OCI-LY7 (cell line): ENCODE data around the gene TEN1. TPM values are rescaled to one million over a fixed set of nuclear protein-coding genes. Genes with fewer than 3 reads are reported as not detected.
"Not testable (repeated sequence)": the region's sequence is repeated elsewhere in the genome, so short reads cannot be mapped to it uniquely, and the experiment has no call there.

Experiments used
- BruUV-seq: library from RNA; stranded (reverse); fragments of 400-500 nt; replicated peaks from 2 replicates; lab custom pipeline; 2021; lab: Mats Ljungman, UMichigan
- CTCF ChIA-PET: fragments of 300-600 bp; sonication (Branson Sonifier 250); formaldehyde crosslinking; loops from one replicate; lab custom pipeline; 2022; ENCODE audit warnings: antibody characterized with exemption; ENCODE audit not compliant: unreplicated experiment; lab: Charles Lee
- POLR2A ChIA-PET: fragments of 300-600 bp; sonication (Branson Sonifier 250); formaldehyde crosslinking; loops from one replicate; lab custom pipeline; 2022; ENCODE audit warnings: antibody characterized with exemption; lab: Charles Lee
- DNase-seq: peaks from one replicate; pipeline ENCODE4 v3.0.0-alpha.2; 2015; ENCODE audit warnings: low spot score
- H2AFZ ChIP-seq: fragments of 200-600 bp; sonication (generic), shearing (Covaris generic); 2 replicates; pipeline ENCODE4 v1.6.1; 2014; ENCODE audit warnings: mild to moderate bottlenecking, antibody characterized with exemption, low read length, moderate library complexity
- H3K27ac ChIP-seq: fragments of 200-600 bp; sonication (generic); 2 replicates; pipeline ENCODE4 v1.5.1; 2014; ENCODE audit warnings: mixed run types, low read depth, mild to moderate bottlenecking, moderate library complexity, low read length, inconsistent platforms; ENCODE audit not compliant: poor library complexity, severe bottlenecking
- H3K36me3 ChIP-seq: fragments of 200-600 bp; sonication (generic); 2 replicates; pipeline ENCODE4 v1.6.1; 2014; ENCODE audit warnings: mild to moderate bottlenecking, antibody characterized with exemption, low read length, moderate library complexity, mixed read lengths; ENCODE audit not compliant: insufficient read depth
- H3K4me1 ChIP-seq: fragments of 200-600 bp; sonication (generic); 2 replicates; pipeline ENCODE4 v1.5.1; 2014; ENCODE audit warnings: mild to moderate bottlenecking, low read length; ENCODE audit not compliant: insufficient read depth, poor library complexity, severe bottlenecking
- H3K4me2 ChIP-seq: fragments of 200-600 bp; sonication (generic); 2 replicates; pipeline ENCODE4 v1.6.1; 2014; ENCODE audit warnings: mild to moderate bottlenecking, low read length
- H3K4me3 ChIP-seq: fragments of 200-600 bp; sonication (generic); 2 replicates; pipeline ENCODE4 v1.5.1; 2014; ENCODE audit warnings: mild to moderate bottlenecking, low read depth, low read length; ENCODE audit not compliant: poor library complexity, severe bottlenecking
- H3K79me2 ChIP-seq: fragments of 200-600 bp; sonication (generic); 2 replicates; pipeline ENCODE4 v1.6.1; 2016; ENCODE audit warnings: low read depth, mild to moderate bottlenecking, low read length, moderate library complexity, mixed read lengths; ENCODE audit not compliant: insufficient read depth
- H3K9me2 ChIP-seq: fragments of 200-600 bp; sonication (generic); 2 replicates; pipeline ENCODE4 v1.6.1; 2016; ENCODE audit warnings: mild to moderate bottlenecking, low read length, mixed read lengths; ENCODE audit not compliant: insufficient read depth
- H3K9me3 ChIP-seq: fragments of 200-600 bp; sonication (generic); 2 replicates; pipeline ENCODE4 v1.6.1; 2014; ENCODE audit warnings: mild to moderate bottlenecking, mixed run types, low read length, mixed read lengths
- H4K20me1 ChIP-seq: fragments of 200-600 bp; sonication (generic); 2 replicates; pipeline ENCODE4 v1.6.1; 2014; ENCODE audit warnings: mild to moderate bottlenecking, antibody characterized with exemption, low read length, moderate library complexity, mixed read lengths; ENCODE audit not compliant: insufficient read depth
- EZH2phosphoT487 ChIP-seq: fragments of 200-600 bp; sonication (generic); IDR thresholded peaks from 2 replicates; pipeline ENCODE4 v1.6.1; 2018; ENCODE audit warnings: low read depth, borderline replicate concordance, mild to moderate bottlenecking, mixed run types, antibody characterized with exemption, low read length, moderate library complexity, mixed read lengths
- intact Hi-C: fragments of 100-400 bp; cut with micrococcal nuclease; formaldehyde crosslinking; loops from one replicate; pipeline ENCODE4 v1.10.0; 2022; ENCODE audit not compliant: unreplicated experiment
- total RNA-seq, 2 experiments: library from RNA; depleted of rRNA in 1 of 2; stranded (reverse); fragments of >200 nt in 1 of 2; shearing (Covaris generic) in 1 of 2; gene quantifications; 2 replicates each; pipeline ENCODE4 v1.2.3, GENCODE V29; 2014 to 2022
- TF ChIP-seq, protein P1 (sequence below): fragments of 200-600 bp; sonication (generic); conservative IDR thresholded peaks from 2 replicates; pipeline ENCODE4 v1.5.1; 2014; ENCODE audit warnings: mild to moderate bottlenecking, antibody characterized with exemption, low read length, moderate library complexity, mixed read lengths

The TEN1 gene
- total RNA-seq, 2 experiments from 2014 or later: 17.6 to 18.2 TPM

DNA sequence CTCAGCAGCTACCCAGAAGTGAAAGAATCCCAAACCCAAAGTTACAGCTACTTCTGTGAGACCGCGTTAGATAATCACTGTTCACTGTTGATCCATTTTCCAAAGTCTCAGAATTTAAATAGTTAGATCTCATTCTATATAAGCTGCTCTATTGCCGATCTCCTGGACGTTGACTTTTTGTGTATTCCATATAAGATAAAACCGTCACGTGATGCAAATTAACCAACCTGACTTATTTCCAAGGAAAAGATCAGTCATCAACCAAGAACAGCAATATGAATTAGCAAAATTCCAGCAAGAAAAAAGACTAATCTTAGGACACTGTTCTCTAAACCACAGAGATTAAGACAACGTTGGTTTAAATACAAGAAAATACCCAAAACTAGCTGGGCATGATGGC, 8.4 kb upstream of the TEN1 start:
- H4K20me1 ChIP-seq: no peaks in the 10 kb centered on the region
- ChIA-PET CTCF (no interaction called here), POLR2A (interaction anchor here (1.0 to 1.9 kb wide), 3 partner anchors 11 to 15 kb away, joined by 3 to 5 read pairs (median 4); no protein-coding TSS in a partner anchor)
- BruUV-seq: no TSS peak
- TF ChIP-seq, protein P1, sequence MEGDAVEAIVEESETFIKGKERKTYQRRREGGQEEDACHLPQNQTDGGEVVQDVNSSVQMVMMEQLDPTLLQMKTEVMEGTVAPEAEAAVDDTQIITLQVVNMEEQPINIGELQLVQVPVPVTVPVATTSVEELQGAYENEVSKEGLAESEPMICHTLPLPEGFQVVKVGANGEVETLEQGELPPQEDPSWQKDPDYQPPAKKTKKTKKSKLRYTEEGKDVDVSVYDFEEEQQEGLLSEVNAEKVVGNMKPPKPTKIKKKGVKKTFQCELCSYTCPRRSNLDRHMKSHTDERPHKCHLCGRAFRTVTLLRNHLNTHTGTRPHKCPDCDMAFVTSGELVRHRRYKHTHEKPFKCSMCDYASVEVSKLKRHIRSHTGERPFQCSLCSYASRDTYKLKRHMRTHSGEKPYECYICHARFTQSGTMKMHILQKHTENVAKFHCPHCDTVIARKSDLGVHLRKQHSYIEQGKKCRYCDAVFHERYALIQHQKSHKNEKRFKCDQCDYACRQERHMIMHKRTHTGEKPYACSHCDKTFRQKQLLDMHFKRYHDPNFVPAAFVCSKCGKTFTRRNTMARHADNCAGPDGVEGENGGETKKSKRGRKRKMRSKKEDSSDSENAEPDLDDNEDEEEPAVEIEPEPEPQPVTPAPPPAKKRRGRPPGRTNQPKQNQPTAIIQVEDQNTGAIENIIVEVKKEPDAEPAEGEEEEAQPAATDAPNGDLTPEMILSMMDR: no peak
- no peak for TF ChIP-seq EZH2phosphoT487
- H3K9me3 ChIP-seq: no peaks in the 10 kb centered on the region
- H3K36me3 ChIP-seq: peaks cover 6% of the 10 kb centered on the region; the same call in 1 of the 2 replicates
- peaks cover 5% of the 10 kb centered on the region for H3K4me1 ChIP-seq
- no peak overlapping the region for H3K27ac ChIP-seq
- no peaks in the 10 kb centered on the region for H3K9me2 ChIP-seq
- H2AFZ ChIP-seq: no peak overlapping the region
- no peak overlapping the region for H3K4me2 ChIP-seq
- no peak for DNase-seq
- H3K79me2 ChIP-seq: no peaks in the 10 kb centered on the region
- no peak overlapping the region for H3K4me3 ChIP-seq
- intact Hi-C loops: loop anchor here (10.0 kb wide), 1 partner anchor 186 kb away; the partner anchor contains the start of gene UNK

DNA sequence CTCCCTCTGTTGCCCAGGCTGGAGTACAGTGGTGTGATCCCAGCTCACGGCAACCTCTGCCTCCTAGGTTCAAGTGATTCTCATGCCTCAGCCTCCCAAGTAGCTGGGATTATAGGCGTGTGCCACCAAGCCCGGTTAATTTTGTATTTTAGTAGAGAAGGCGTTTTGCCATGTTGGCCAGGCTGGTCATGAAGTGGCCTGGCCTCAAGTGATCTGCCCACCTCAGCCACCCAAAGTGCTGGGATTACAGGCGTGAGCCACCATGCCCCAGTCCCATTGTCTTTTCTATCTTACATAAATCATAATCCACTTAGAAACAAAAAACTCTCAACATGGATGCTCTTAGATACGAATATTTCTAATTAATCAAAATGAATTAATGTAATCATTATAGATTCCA, 3.9 kb upstream of the TEN1 start:
- H3K9me2 ChIP-seq, H4K20me1 ChIP-seq, H3K4me2 ChIP-seq, BruUV-seq, H2AFZ ChIP-seq, H3K27ac ChIP-seq, H3K9me3 ChIP-seq, H3K36me3 ChIP-seq, DNase-seq, H3K4me3 ChIP-seq, POLR2A ChIA-PET: not testable (repeated sequence)
- CTCF ChIA-PET: interaction anchor here (0.6 kb wide), 1 partner anchor 128 kb away, joined by 10 read pairs; the partner anchor contains the start of gene EXOC7
- Histone ChIP-seq H3K79me2 (peaks cover 16% of the 10 kb centered on the region; the same call in 1 of the 2 replicates), H3K4me1 (peaks cover 24% of the 10 kb centered on the region)
- intact Hi-C loops: loop anchor here (10.0 kb wide), 1 partner anchor 190 kb away; the partner anchor contains the start of gene UNK

DNA sequence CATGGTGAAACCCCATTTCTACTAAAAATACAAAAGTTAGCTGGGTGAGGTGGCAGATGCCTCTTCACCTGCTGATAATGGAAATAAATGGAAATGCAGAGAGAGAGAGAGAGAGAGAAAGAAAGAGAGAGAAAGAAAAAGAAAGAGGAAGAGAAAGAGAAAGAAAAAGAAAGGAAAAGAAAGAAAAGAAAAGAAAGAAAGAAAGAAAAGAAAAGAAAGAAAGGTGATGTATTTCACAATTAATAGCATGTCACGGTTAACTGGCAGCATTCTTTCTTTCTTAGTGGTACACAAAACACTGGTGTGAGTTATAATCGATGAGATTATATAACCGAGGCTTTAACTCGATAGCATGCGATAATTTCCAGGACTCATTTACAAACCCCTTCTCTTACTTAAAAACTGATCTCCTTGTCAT, 3.3 kb upstream of the TEN1 start:
- Histone ChIP-seq H3K4me2 (peak overlapping the region; percentile 9; the same call in 1 of the 2 replicates), H3K4me3 (no peak overlapping the region), H3K27ac (no peak overlapping the region), H3K9me3 (no peaks in the 10 kb centered on the region), H3K4me1 (peaks cover 28% of the 10 kb centered on the region), H3K36me3 (peaks cover 6% of the 10 kb centered on the region; the same call in 1 of the 2 replicates), H4K20me1 (no peaks in the 10 kb centered on the region), H2AFZ (no peak overlapping the region), H3K9me2 (no peaks in the 10 kb centered on the region), H3K79me2 (peaks cover 22% of the 10 kb centered on the region; the same call in 1 of the 2 replicates)
- intact Hi-C loops: loop anchor here (10.0 kb wide), 1 partner anchor 191 kb away; the partner anchor contains the start of gene UNK
- CTCF ChIA-PET: no interaction called here
- no TSS peak for BruUV-seq
- TF ChIP-seq, protein P1: no peak
- TF ChIP-seq EZH2phosphoT487: no peak
- no peak for DNase-seq
- POLR2A ChIA-PET: no interaction called here
